HG03025 (cell line): Measurements from ENCODE around the gene PIGB.
"Not testable (repeated sequence)": the region's sequence is repeated elsewhere in the genome, so short reads cannot be mapped to it uniquely, and the experiment has no call there.

Experiments
- ATAC-seq: cut with Tn5 transposase; IDR thresholded peaks from one replicate; pipeline ENCODE4 v1.9.1; 2021; ENCODE audit warnings: mild to moderate bottlenecking, moderate library complexity; ENCODE audit not compliant: unreplicated experiment, low FRiP score

PIGB gene

DNA sequence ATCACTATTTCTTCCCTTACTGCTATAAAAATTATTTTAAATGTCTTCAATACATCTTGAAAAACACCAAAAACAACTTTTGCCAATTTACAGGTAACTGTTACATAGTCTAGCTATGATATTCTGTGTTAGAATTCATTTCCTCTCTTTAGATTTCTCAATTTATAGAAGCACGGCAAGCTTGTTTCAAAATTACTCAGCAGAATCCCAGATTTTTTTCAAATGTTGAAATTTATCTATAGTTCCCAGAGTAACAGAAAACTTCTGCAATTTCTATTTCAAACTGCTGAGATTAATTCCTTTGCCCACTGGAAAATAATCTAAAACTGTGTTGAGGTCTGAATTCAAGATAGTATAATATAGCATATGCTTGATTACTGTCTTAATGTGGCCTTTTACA, 48.0 kb downstream of the PIGB start:
- ATAC-seq: no peak

GRCh38 chr15:55372701-55373440, 53.8 kb downstream of the PIGB start:
- peak; percentile 79 for ATAC-seq

DNA sequence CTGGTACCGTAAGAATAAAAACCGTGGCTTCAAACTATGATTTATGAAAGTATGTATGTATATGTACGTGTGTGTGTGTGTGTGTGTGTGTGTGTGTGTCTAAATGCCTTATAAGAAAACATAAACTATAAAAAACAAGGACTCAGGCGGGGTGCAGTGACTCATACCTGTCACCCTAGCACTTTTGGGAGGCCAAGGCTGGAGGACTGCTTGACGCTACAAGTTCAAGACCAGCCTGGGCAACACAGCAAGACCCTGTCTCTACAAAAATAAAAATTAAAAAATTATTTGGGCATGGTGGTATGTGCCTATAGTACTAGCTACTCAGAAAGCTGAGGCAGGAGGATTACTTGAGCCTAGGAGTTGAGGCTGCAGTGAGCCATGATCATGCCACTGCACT, 60.1 kb downstream of the PIGB start:
- no peak for ATAC-seq

- ATAC-seq: no peak
Measured at GRCh38 chr15:55381595-55381994, 62.6 kb downstream of the PIGB start.

GRCh38 chr15:55383687-55384086, 64.7 kb downstream of the PIGB start:
- no peak for ATAC-seq

DNA sequence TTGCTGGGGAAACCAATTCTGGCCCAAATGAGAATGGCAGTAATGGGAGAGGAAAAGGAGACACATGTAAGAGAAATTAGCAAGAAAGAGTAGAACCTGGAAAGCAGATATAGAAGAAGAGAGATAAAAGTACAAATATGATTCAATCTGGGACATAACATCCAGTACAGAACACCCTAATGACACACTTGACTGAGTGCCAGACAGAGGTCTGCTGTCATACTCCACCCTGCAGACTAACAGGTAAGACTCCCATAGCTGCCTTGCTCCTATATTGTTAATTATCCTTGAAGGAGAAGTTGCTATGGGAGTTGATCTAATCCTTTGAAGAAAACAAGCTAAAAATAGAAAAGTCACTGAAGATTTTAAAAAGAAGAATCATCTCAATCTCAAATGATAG, 68.0 kb downstream of the PIGB start:
- no peak for ATAC-seq

DNA sequence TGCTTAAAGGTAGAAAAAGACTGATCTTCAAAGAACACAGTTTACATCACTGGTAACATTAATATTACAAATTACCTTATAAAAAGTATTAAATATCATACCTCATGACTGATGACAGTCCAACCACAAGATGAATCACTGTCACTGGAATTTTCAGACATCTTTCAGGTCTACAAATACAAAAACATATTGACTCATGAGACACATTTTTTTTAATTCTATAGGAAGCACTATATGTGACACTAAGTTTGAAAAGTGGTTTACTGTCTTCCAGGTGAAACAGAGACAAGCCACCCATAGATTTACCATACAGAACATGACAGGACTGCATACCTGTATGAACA, 70.2 kb downstream of the PIGB start:
- no peak for ATAC-seq

DNA sequence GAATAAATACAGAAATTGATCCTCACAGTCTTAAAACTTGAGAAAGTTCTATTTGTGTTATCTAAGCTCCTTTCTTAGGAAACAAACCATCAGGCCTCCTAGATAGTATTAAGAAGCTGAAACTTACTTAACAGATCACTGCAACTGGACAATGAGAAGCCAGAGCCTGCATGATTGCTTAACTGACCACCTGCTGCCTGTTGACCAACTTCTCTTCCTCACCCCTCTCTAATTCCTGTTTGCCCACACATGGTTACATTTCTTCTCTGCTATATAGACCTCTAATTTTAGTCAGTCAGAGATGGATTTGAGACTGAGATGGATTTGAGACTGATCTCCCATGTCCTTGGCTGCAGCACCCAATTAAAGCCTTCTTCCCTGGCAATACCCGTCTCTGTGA, 75.7 kb downstream of the PIGB start:
- no peak for ATAC-seq

DNA sequence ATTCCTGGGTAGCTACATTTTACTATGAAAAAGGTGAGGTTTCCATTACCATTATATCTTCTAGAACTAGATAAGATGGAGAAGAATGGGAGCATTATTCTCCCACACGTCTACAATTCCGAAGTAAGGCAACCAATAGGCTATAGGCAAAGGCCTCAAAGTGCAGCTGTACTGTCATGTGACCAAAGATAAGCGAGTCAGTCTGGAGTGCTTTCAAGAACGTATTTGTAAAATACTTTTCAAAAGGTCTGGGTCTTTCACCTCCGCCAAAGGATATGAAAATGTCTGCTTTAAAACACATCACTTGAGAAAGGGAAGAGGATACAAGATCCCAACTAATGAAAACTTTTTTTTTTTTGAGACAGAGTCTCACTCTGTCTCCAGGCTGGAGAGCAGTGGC, 79.2 kb downstream of the PIGB start:
- ATAC-seq: no peak

DNA sequence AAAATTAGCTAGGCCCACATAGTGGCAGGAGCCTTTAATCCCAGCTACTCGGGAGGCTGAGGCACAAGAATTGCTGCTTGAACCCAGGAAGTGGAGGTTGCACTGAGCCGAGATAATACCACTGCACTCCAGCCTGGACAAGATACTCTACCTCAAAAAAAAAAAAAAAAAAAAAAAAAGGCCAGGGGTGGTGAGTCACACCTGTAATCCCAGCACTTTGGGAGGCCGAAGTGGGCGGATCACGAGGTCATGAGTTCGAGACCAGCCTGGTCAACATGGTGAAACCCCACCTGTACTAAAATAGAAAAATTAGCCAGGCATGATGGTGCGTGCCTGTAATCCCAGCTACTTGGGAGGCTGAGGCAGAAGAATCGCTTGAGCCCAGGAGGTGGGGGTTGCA, 81.0 kb downstream of the PIGB start:
- ATAC-seq: not testable (repeated sequence)

- no peak for ATAC-seq
Measured at GRCh38 chr15:55401786-55402246, 82.8 kb downstream of the PIGB start.

DNA sequence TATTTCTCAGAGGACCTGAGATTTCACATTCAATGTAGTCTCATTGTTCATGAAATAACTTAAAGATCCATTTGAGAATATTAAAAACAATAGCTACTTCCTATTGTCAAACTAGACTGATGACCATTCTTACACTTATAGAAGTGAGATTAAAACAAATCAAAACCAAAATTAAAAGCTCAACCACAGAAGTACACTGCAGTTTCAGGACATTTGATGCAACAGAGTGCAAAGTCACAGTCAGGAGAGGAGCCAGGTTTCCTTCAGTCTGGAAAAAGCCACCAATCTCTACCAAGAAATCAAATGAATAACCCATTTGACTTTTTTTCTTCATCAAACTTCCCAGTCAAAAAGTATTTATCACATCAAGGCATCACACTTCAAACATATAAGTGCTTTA, 83.7 kb downstream of the PIGB start:
- no peak for ATAC-seq

DNA sequence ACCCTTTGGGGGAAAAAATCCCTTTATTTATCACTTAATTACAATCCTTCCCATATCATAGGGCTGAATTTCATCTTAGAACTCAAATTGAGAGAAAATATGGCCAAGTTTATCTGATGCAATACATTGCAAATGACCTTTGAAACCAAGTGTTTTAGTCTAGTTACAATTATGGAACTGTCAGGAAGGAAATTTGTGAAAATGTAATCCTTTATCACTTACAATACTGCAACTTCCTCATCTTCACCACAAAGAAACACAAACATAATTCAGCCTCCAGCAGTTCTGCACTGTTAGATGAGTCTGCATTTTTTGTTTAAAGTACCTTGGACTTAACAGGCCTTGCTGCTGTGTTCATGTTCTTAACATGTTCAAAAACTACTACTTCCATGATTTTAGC, 84.5 kb downstream of the PIGB start:
- no peak for ATAC-seq
